ENCODE measurements around the gene NOLC1.

Gene NOLC1

GRCh38 chr10:102152545-102152890 lies 329 bp downstream of the NOLC1 start:
- FAIRE-seq (no peak), DNase-seq (ENCODE audit: insufficient read length, low spot score) (no peak)
- TF ChIP-seq POLR2A (IDR thresholded peaks at IDR 0.05; ENCODE audit: low read depth, low read length) (no peak), SPI1 (IDR thresholded peaks at IDR 0.05; ENCODE audit: low read depth, low read length) (no peak), POU2F2 (IDR thresholded peaks at IDR 0.05; ENCODE audit: low read depth, low read length) (no peak), PAX5 (IDR thresholded peaks at IDR 0.05; ENCODE audit: insufficient read depth, low read length, severe bottlenecking) (no peak), TAF1 (IDR thresholded peaks at IDR 0.05; ENCODE audit: low read depth, low read length) (no peak)

DNA sequence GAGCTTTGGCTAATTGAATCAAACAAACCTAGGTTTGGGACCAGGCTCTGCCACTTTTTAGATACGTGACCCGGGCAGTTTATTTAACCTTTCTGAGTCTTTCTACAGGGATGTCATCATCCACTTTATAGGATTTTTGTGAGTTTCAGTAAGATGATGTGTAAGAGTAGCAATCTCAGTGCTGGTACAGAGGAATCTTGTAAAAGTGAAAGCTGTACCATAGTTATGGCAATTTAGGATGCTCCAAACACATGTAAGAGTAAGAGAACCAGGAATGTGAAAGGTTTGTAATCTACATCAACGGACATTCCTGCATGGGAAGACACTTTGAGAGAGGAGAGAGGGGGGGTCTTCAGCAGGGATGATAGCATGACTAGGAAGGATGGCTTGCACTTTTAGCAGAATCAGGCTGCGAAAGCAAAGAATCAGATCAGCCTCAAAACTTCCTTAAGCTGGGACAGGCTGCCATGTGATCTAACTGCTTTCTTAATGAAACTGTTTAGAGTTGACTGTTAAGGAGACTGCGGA lies 968 bp downstream of the NOLC1 start:
- no peak for TF ChIP-seq POLR2A (IDR thresholded peaks at IDR 0.05; ENCODE audit: low read depth, low read length)
- TF ChIP-seq POU2F2 (IDR thresholded peaks at IDR 0.05; ENCODE audit: low read depth, low read length): no peak
- TF ChIP-seq TAF1 (IDR thresholded peaks at IDR 0.05; ENCODE audit: low read depth, low read length): no peak
- no peak for TF ChIP-seq PAX5 (IDR thresholded peaks at IDR 0.05; ENCODE audit: insufficient read depth, low read length, severe bottlenecking)
- no peak for TF ChIP-seq POLR2AphosphoS5 (IDR thresholded peaks at IDR 0.05; ENCODE audit: low read depth, low read length)
- no peak for FAIRE-seq

GRCh38 chr10:102154466-102155116 lies 2.4 kb downstream of the NOLC1 start:
- FAIRE-seq (no peak), DNase-seq (ENCODE audit: insufficient read length, low spot score) (no peak)

More for the DNA sequence above, 968 bp downstream of the NOLC1 start:
- DNase-seq (ENCODE audit: insufficient read length, low spot score): no peak

GRCh38 chr10:102157224-102157623 lies 5.0 kb downstream of the NOLC1 start:
- TF ChIP-seq POLR2AphosphoS5 (IDR thresholded peaks at IDR 0.05; ENCODE audit: low read depth, low read length) (no peak), POLR2A (IDR thresholded peaks at IDR 0.05; ENCODE audit: low read depth, low read length) (no peak), PAX5 (IDR thresholded peaks at IDR 0.05; ENCODE audit: insufficient read depth, low read length, severe bottlenecking) (no peak), POU2F2 (IDR thresholded peaks at IDR 0.05; ENCODE audit: low read depth, low read length) (no peak), TAF1 (IDR thresholded peaks at IDR 0.05; ENCODE audit: low read depth, low read length) (no peak), SPI1 (IDR thresholded peaks at IDR 0.05; ENCODE audit: low read depth, low read length) (no peak)
- DNase-seq (ENCODE audit: insufficient read length, low spot score) (no peak), FAIRE-seq (no peak)

More at GRCh38 chr10:102154466-102155116, 2.4 kb downstream of the NOLC1 start:
- TF ChIP-seq PAX5 (IDR thresholded peaks at IDR 0.05; ENCODE audit: insufficient read depth, low read length, severe bottlenecking) (no peak), SPI1 (IDR thresholded peaks at IDR 0.05; ENCODE audit: low read depth, low read length) (no peak), POLR2A (IDR thresholded peaks at IDR 0.05; ENCODE audit: low read depth, low read length) (no peak), TAF1 (IDR thresholded peaks at IDR 0.05; ENCODE audit: low read depth, low read length) (no peak), POU2F2 (IDR thresholded peaks at IDR 0.05; ENCODE audit: low read depth, low read length) (no peak), POLR2AphosphoS5 (IDR thresholded peaks at IDR 0.05; ENCODE audit: low read depth, low read length) (no peak)

DNA sequence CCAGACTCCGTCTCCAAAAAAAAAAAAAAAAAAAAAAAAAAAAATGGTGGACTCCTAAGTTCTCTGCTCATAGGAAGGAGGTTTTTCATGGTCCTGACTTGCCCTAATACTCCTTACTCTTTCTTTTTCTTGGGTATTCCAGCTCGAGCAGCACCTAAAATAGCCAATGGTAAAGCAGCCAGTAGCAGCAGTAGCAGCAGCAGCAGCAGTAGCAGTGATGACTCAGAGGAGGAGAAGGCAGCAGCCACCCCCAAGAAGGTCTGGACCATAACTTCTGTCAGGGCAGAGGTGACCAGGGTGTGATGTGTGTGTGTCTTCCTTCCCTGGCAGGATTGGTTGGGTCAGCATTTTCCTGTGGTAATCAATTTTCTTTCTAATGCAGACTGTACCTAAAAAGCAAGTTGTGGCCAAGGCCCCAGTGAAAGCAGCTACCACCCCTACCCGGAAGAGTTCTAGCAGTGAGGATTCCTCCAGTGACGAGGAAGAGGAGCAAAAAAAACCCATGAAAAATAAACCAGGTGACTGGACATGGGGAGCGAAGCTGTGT lies 6.9 kb downstream of the NOLC1 start:
- DNase-seq (ENCODE audit: insufficient read length, low spot score): no peak
- no peak for FAIRE-seq
- TF ChIP-seq TAF1 (IDR thresholded peaks at IDR 0.05; ENCODE audit: low read depth, low read length) (no peak), SPI1 (IDR thresholded peaks at IDR 0.05; ENCODE audit: low read depth, low read length) (no peak), POU2F2 (IDR thresholded peaks at IDR 0.05; ENCODE audit: low read depth, low read length) (no peak), POLR2AphosphoS5 (IDR thresholded peaks at IDR 0.05; ENCODE audit: low read depth, low read length) (no peak)

- FAIRE-seq (no peak), DNase-seq (ENCODE audit: insufficient read length, low spot score) (no peak)
- no peak for TF ChIP-seq POLR2AphosphoS5 (IDR thresholded peaks at IDR 0.05; ENCODE audit: low read depth, low read length)
- no peak for TF ChIP-seq SPI1 (IDR thresholded peaks at IDR 0.05; ENCODE audit: low read depth, low read length)
These were observed 7.6 kb downstream of the NOLC1 start for GRCh38 chr10:102159831-102160230.

DNA sequence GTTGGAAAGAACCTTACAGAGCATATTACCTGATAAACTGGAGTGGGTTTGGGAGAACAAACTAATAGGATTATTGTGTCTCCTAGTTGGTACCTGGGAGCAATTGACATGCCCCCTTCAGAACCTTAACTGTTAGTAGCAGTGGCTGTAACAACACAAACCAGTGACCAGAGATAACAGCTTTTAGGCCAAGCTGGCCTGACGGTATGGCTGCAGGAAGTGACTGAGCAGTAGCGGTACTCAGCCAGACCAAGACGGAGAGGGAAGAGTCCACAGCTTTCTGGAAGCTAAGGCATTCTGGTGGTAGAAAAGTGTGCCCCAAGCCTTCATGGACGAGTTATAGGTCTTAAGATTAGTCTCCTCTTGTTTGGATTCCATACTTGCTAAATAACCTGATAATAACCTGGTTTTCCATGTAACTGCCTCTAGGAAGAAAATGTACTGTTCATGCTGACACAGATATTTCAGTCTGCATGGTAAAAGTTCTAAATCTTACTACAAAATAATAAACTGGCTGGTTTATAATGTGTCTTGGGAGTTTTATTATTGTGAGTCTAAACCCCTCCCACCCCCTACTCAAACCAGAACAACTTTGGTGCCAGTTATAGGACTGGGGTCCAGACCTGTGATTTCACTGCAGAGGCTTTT lies 11.3 kb downstream of the NOLC1 start:
- no peak for DNase-seq (ENCODE audit: insufficient read length, low spot score)
- TF ChIP-seq PAX5 (IDR thresholded peaks at IDR 0.05; ENCODE audit: insufficient read depth, low read length, severe bottlenecking): no peak
- no peak for TF ChIP-seq POU2F2 (IDR thresholded peaks at IDR 0.05; ENCODE audit: low read depth, low read length)
- no peak for TF ChIP-seq POLR2A (IDR thresholded peaks at IDR 0.05; ENCODE audit: low read depth, low read length)
- no peak for TF ChIP-seq POLR2AphosphoS5 (IDR thresholded peaks at IDR 0.05; ENCODE audit: low read depth, low read length)
- no peak for TF ChIP-seq TAF1 (IDR thresholded peaks at IDR 0.05; ENCODE audit: low read depth, low read length)
- TF ChIP-seq SPI1 (IDR thresholded peaks at IDR 0.05; ENCODE audit: low read depth, low read length): no peak
- no peak for FAIRE-seq

DNA sequence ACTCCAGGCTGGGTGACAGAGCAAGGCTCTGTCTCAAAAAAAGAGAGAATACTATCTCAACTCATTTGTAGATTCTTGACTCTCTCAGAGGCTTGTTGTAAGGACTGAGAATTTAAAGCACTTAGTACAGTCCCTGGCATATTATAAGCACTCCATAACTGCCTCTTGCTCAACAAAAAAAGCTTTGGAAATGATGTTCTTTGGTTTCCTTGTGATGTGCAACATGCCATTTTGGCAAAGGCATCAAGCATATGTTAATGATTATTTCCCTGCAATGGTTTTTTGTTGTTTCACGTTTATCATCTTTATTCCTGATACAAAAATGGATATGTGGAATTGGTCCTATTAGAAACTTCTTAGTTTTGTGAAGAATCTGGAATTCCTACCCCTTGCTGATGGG lies 15.7 kb downstream of the NOLC1 start:
- DNase-seq (ENCODE audit: insufficient read length, low spot score) (no peak), FAIRE-seq (no peak)
- no peak for TF ChIP-seq POLR2AphosphoS5 (IDR thresholded peaks at IDR 0.05; ENCODE audit: low read depth, low read length)
- TF ChIP-seq PAX5 (IDR thresholded peaks at IDR 0.05; ENCODE audit: insufficient read depth, low read length, severe bottlenecking): no peak
- no peak for TF ChIP-seq POLR2A (IDR thresholded peaks at IDR 0.05; ENCODE audit: low read depth, low read length)
- no peak for TF ChIP-seq POU2F2 (IDR thresholded peaks at IDR 0.05; ENCODE audit: low read depth, low read length)
- TF ChIP-seq TAF1 (IDR thresholded peaks at IDR 0.05; ENCODE audit: low read depth, low read length): no peak

GRCh38 chr10:102170602-102171001 lies 18.4 kb downstream of the NOLC1 start:
- TF ChIP-seq POLR2AphosphoS5 (IDR thresholded peaks at IDR 0.05; ENCODE audit: low read depth, low read length) (no peak), POLR2A (IDR thresholded peaks at IDR 0.05; ENCODE audit: low read depth, low read length) (no peak), POU2F2 (IDR thresholded peaks at IDR 0.05; ENCODE audit: low read depth, low read length) (no peak)
- DNase-seq (ENCODE audit: insufficient read length, low spot score) (no peak), FAIRE-seq (no peak)

- FAIRE-seq: no peak
- TF ChIP-seq SPI1 (IDR thresholded peaks at IDR 0.05; ENCODE audit: low read depth, low read length): no peak
- DNase-seq (ENCODE audit: insufficient read length, low spot score): no peak
These were observed 20.1 kb downstream of the NOLC1 start for GRCh38 chr10:102172288-102172687.

Data from GM12891 (cell line).